Measurements from ENCODE around the gene CYS1.

DNA sequence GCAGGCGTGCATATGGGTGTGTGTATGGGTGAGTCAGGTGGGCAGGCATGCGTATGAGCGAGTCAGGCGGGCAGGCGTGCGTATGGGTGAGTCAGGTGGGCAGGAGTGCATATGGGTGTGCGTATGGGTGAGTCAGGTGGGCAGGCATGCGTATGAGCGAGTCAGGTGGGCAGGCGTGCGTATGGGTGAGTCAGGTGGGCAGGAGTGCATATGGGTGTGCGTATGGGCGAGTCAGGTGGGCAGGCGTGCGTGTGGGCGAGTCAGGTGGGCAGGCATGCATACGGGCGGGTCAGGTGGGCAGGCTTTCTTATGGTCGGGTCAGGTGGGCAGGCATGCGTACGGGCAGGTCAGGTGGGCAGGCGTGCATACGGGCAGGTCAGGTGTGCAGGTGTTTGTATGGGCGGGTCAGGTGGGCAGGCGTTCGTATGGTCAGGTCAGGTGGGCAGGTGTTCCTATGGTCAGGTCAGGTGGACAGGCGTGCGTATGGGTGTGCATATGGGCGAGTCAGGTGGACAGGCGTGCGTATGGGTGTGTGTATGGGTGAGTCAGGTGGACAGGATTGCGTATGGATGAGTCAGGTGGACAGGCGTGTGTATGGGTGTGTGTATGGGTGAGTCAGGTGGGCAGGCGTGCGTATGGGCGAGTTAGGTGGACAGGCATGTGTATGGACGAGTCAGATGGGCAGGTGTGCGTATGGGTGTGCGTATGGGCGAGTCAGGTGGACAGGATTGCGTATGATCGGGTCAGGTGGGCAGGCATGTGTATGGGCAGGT, 65.6 kb downstream of the CYS1 start:
- TF ChIP-seq POLR2A (IDR thresholded peaks at IDR 0.05; ENCODE audit: low read depth, low read length) (no peak), TAF1 (IDR thresholded peaks at IDR 0.05; ENCODE audit: low read depth, low read length) (no peak), SPI1 (IDR thresholded peaks at IDR 0.05; ENCODE audit: low read depth, low read length) (no peak), POLR2AphosphoS5 (IDR thresholded peaks at IDR 0.05; ENCODE audit: low read depth, low read length) (no peak), PAX5 (IDR thresholded peaks at IDR 0.05; ENCODE audit: insufficient read depth, low read length, severe bottlenecking) (no peak), POU2F2 (IDR thresholded peaks at IDR 0.05; ENCODE audit: low read depth, low read length) (no peak)

Data from GM12891 (cell line).